HepG2 (cell line): ENCODE data around the gene ARHGEF40. TPM values are rescaled to one million over a fixed set of nuclear protein-coding genes. Genes with fewer than 3 reads are reported as not detected.

ENCODE experiments used
- DMAP1 ChIP-seq: IDR thresholded peaks from 2 replicates; pipeline ENCODE4 v1.6.1; 2016
- SIN3B ChIP-seq: fragments of 150-350 bp; IDR thresholded peaks from 2 replicates; pipeline ENCODE4 v1.6.1; 2014; ENCODE audit warnings: low read length
- ZNF350 ChIP-seq: sonication (generic); formaldehyde crosslinking; IDR thresholded peaks from 2 replicates; pipeline ENCODE4 v1.4.0; 2020; ENCODE audit warnings: mild to moderate bottlenecking, low read depth, missing genetic modification reagents, borderline replicate concordance
- ZNF549 ChIP-seq: sonication (generic); formaldehyde crosslinking; IDR thresholded peaks from 2 replicates; pipeline ENCODE4 v1.5.0; 2020; ENCODE audit warnings: missing genetic modification reagents
- polyA plus RNA-seq, 8 experiments: library from polyadenylated mRNA; depleted of rRNA in 3 of 8; stranded (reverse) in 7 of 8; unstranded in 1 of 8; fragments of >200 nt; fragmentation: Illumina TruSeq in 4 of 8; extraction: Trizol in 4 of 8; gene quantifications; 2 replicates each; pipeline versions ENCODE4 v1.2.1 to v1.2.3, GENCODE V29; 2011 to 2016; ENCODE audit warnings: low read depth in 4 of 8, missing spikeins in 1 of 8, mixed read lengths in 1 of 8; ENCODE audit not compliant: insufficient read depth in 1 of 8
- total RNA-seq, 5 experiments: library from RNA; depleted of rRNA; stranded (reverse); fragments of >200 nt; fragmentation: Illumina TruSeq; extraction: Trizol; gene quantifications; 2 replicates each; pipeline ENCODE4 v1.2.3, GENCODE V29; 2016; ENCODE audit warnings: low read depth in 1 of 5
- TF ChIP-seq, protein P1 (sequence below): IDR thresholded peaks from 2 replicates; pipeline ENCODE4 v1.6.1; 2016; ENCODE audit warnings: low read depth, missing genetic modification reagents, missing compliant biosample characterization
- TF ChIP-seq, protein P2 (sequence below): sonication (generic); formaldehyde crosslinking; IDR thresholded peaks from 2 replicates; pipeline ENCODE4 v1.4.0; 2020; ENCODE audit warnings: mild to moderate bottlenecking, missing genetic modification reagents

The ARHGEF40 gene
- total and polyA plus RNA-seq, 2 of the 13 experiments (the other 11 are each of a cell fraction or from before 2014, with no cell fraction given): 28.1 to 78.1 TPM

DNA sequence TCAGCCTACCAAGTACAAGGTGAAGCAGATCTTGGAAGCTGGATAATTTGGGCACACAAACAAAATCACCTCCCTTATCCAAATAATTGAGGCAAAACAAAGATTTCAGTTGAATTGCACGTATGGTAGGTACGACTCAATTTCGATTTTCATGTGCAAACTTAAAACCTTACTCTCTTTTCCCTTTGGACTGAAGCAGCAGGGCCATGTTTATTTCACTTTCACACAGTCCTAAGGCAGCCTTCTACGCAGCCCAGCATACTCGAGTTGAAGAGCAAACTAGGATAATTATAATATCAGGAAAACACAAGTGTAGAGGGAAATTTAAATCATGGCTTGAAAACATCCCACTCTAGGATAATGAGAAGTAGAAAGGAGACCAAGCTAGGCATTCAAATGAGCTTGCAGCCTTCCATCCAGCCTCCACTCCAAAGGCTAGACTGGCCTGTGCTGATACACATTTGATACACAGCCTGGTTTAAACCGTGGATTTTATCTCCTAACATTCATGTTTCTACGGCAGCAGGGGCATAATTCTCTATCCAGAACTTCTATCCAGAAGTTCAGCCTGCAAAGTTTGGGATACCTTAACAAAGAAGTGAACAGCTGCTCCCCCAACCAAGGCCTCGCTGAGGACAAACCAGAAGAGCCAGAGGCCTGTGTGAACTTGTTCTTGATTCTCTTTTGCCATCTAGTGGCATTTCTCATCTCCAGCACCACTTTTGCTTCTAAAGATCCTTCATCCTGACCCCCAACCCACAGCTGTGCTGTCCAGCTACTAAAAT is 30.3 kb upstream of the ARHGEF40 start (continued):
- TF ChIP-seq, protein P1, sequence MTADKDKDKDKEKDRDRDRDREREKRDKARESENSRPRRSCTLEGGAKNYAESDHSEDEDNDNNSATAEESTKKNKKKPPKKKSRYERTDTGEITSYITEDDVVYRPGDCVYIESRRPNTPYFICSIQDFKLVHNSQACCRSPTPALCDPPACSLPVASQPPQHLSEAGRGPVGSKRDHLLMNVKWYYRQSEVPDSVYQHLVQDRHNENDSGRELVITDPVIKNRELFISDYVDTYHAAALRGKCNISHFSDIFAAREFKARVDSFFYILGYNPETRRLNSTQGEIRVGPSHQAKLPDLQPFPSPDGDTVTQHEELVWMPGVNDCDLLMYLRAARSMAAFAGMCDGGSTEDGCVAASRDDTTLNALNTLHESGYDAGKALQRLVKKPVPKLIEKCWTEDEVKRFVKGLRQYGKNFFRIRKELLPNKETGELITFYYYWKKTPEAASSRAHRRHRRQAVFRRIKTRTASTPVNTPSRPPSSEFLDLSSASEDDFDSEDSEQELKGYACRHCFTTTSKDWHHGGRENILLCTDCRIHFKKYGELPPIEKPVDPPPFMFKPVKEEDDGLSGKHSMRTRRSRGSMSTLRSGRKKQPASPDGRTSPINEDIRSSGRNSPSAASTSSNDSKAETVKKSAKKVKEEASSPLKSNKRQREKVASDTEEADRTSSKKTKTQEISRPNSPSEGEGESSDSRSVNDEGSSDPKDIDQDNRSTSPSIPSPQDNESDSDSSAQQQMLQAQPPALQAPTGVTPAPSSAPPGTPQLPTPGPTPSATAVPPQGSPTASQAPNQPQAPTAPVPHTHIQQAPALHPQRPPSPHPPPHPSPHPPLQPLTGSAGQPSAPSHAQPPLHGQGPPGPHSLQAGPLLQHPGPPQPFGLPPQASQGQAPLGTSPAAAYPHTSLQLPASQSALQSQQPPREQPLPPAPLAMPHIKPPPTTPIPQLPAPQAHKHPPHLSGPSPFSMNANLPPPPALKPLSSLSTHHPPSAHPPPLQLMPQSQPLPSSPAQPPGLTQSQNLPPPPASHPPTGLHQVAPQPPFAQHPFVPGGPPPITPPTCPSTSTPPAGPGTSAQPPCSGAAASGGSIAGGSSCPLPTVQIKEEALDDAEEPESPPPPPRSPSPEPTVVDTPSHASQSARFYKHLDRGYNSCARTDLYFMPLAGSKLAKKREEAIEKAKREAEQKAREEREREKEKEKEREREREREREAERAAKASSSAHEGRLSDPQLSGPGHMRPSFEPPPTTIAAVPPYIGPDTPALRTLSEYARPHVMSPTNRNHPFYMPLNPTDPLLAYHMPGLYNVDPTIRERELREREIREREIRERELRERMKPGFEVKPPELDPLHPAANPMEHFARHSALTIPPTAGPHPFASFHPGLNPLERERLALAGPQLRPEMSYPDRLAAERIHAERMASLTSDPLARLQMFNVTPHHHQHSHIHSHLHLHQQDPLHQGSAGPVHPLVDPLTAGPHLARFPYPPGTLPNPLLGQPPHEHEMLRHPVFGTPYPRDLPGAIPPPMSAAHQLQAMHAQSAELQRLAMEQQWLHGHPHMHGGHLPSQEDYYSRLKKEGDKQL (CRISPR knock-in tag): no peak
- no peak for TF ChIP-seq ZNF350 (CRISPR knock-in tag)
- 0 out of 2 replicates have a peak, but pooled peaks have one; percentile 54 for TF ChIP-seq SIN3B
- TF ChIP-seq, protein P2, sequence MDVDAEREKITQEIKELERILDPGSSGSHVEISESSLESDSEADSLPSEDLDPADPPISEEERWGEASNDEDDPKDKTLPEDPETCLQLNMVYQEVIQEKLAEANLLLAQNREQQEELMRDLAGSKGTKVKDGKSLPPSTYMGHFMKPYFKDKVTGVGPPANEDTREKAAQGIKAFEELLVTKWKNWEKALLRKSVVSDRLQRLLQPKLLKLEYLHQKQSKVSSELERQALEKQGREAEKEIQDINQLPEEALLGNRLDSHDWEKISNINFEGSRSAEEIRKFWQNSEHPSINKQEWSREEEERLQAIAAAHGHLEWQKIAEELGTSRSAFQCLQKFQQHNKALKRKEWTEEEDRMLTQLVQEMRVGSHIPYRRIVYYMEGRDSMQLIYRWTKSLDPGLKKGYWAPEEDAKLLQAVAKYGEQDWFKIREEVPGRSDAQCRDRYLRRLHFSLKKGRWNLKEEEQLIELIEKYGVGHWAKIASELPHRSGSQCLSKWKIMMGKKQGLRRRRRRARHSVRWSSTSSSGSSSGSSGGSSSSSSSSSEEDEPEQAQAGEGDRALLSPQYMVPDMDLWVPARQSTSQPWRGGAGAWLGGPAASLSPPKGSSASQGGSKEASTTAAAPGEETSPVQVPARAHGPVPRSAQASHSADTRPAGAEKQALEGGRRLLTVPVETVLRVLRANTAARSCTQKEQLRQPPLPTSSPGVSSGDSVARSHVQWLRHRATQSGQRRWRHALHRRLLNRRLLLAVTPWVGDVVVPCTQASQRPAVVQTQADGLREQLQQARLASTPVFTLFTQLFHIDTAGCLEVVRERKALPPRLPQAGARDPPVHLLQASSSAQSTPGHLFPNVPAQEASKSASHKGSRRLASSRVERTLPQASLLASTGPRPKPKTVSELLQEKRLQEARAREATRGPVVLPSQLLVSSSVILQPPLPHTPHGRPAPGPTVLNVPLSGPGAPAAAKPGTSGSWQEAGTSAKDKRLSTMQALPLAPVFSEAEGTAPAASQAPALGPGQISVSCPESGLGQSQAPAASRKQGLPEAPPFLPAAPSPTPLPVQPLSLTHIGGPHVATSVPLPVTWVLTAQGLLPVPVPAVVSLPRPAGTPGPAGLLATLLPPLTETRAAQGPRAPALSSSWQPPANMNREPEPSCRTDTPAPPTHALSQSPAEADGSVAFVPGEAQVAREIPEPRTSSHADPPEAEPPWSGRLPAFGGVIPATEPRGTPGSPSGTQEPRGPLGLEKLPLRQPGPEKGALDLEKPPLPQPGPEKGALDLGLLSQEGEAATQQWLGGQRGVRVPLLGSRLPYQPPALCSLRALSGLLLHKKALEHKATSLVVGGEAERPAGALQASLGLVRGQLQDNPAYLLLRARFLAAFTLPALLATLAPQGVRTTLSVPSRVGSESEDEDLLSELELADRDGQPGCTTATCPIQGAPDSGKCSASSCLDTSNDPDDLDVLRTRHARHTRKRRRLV (CRISPR knock-in tag): 0 out of 2 replicates have a peak, but pooled peaks have one; percentile 31
- TF ChIP-seq ZNF549 (CRISPR knock-in tag): peak; percentile 82; the same call in 1 of the 2 replicates
- no peak; the same call in 1 of the 2 replicates for TF ChIP-seq DMAP1 (CRISPR knock-in tag)
- TF ChIP-seq, all 625 proteins: peak for 63
